ENCODE results near the gene PARP15.

Gene PARP15

GRCh38 chr3:122586098-122586497 lies 8.6 kb downstream of the PARP15 start:
- TF ChIP-seq POLR2AphosphoS5 (IDR thresholded peaks at IDR 0.05; ENCODE audit: low read depth, low read length) (no peak), POLR2A (IDR thresholded peaks at IDR 0.05; ENCODE audit: low read depth, low read length) (no peak), SPI1 (IDR thresholded peaks at IDR 0.05; ENCODE audit: low read depth, low read length) (no peak), TAF1 (IDR thresholded peaks at IDR 0.05; ENCODE audit: low read depth, low read length) (no peak), POU2F2 (IDR thresholded peaks at IDR 0.05; ENCODE audit: low read depth, low read length) (no peak), PAX5 (IDR thresholded peaks at IDR 0.05; ENCODE audit: insufficient read depth, low read length, severe bottlenecking) (no peak)
- FAIRE-seq, result no peak
- no peak for DNase-seq (ENCODE audit: insufficient read length, low spot score)

GRCh38 chr3:122586773-122587485 lies 9.5 kb downstream of the PARP15 start:
- DNase-seq (ENCODE audit: insufficient read length, low spot score), result no peak
- peak; percentile 52 for FAIRE-seq
- TF ChIP-seq POLR2AphosphoS5 (IDR thresholded peaks at IDR 0.05; ENCODE audit: low read depth, low read length) (no peak), POU2F2 (IDR thresholded peaks at IDR 0.05; ENCODE audit: low read depth, low read length) (no peak), TAF1 (IDR thresholded peaks at IDR 0.05; ENCODE audit: low read depth, low read length) (no peak), SPI1 (IDR thresholded peaks at IDR 0.05; ENCODE audit: low read depth, low read length) (no peak), PAX5 (IDR thresholded peaks at IDR 0.05; ENCODE audit: insufficient read depth, low read length, severe bottlenecking) (no peak), POLR2A (IDR thresholded peaks at IDR 0.05; ENCODE audit: low read depth, low read length) (no peak)

GRCh38 chr3:122587572-122587971 lies 10.1 kb downstream of the PARP15 start:
- FAIRE-seq, result peak; percentile 33
- TF ChIP-seq TAF1 (IDR thresholded peaks at IDR 0.05; ENCODE audit: low read depth, low read length), result no peak
- no peak for TF ChIP-seq PAX5 (IDR thresholded peaks at IDR 0.05; ENCODE audit: insufficient read depth, low read length, severe bottlenecking)
- TF ChIP-seq POLR2AphosphoS5 (IDR thresholded peaks at IDR 0.05; ENCODE audit: low read depth, low read length), result no peak
- no peak for TF ChIP-seq POLR2A (IDR thresholded peaks at IDR 0.05; ENCODE audit: low read depth, low read length)
- TF ChIP-seq SPI1 (IDR thresholded peaks at IDR 0.05; ENCODE audit: low read depth, low read length), result no peak
- TF ChIP-seq POU2F2 (IDR thresholded peaks at IDR 0.05; ENCODE audit: low read depth, low read length), result no peak
- no peak for DNase-seq (ENCODE audit: insufficient read length, low spot score)

DNA sequence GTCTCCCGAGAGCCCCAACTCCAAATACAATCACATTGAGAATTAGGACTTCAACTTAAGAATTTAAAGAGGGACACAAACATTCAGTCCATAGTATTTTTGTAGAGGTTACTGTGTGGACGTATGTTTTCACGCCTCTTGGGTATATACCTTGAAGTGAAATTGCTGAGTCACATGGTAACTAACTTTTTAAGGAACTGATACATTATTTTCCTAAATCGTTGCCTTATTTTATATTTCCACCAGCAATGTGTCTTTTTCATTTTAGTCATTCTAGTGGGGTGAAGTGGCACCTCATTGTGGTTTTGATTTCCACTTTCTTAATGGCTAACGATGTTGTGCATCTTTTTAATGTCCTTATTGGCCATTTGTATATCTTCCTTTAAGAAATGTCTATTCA lies 11.8 kb downstream of the PARP15 start:
- DNase-seq (ENCODE audit: insufficient read length, low spot score) (no peak), FAIRE-seq (peak; percentile 28)
- TF ChIP-seq POLR2AphosphoS5 (IDR thresholded peaks at IDR 0.05; ENCODE audit: low read depth, low read length) (no peak), TAF1 (IDR thresholded peaks at IDR 0.05; ENCODE audit: low read depth, low read length) (no peak), SPI1 (IDR thresholded peaks at IDR 0.05; ENCODE audit: low read depth, low read length) (peak; percentile 91), PAX5 (IDR thresholded peaks at IDR 0.05; ENCODE audit: insufficient read depth, low read length, severe bottlenecking) (no peak), POLR2A (IDR thresholded peaks at IDR 0.05; ENCODE audit: low read depth, low read length) (no peak), POU2F2 (IDR thresholded peaks at IDR 0.05; ENCODE audit: low read depth, low read length) (no peak)

DNA sequence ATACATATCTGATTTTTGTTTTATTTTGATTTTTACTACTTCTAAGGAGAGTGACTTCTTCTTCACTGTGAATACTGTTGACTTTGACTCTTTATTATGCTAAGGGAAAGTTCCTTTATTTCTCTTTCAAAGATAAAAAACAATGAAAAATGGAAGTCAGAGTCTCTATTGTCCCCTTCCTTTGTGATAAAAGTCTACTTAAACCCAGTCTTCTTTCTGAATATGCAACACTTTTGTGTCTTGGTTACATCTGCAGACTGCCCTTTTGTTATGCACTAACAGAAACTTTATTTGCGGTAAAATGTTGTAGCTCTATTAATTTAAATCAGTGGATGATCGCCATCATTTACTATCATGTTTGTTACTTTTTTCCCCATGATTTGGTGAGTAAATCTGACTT lies 13.2 kb downstream of the PARP15 start:
- FAIRE-seq, result no peak
- TF ChIP-seq POLR2AphosphoS5 (IDR thresholded peaks at IDR 0.05; ENCODE audit: low read depth, low read length) (no peak), SPI1 (IDR thresholded peaks at IDR 0.05; ENCODE audit: low read depth, low read length) (no peak), PAX5 (IDR thresholded peaks at IDR 0.05; ENCODE audit: insufficient read depth, low read length, severe bottlenecking) (no peak), POLR2A (IDR thresholded peaks at IDR 0.05; ENCODE audit: low read depth, low read length) (no peak), TAF1 (IDR thresholded peaks at IDR 0.05; ENCODE audit: low read depth, low read length) (no peak), POU2F2 (IDR thresholded peaks at IDR 0.05; ENCODE audit: low read depth, low read length) (no peak)
- DNase-seq (ENCODE audit: insufficient read length, low spot score), result no peak

DNA sequence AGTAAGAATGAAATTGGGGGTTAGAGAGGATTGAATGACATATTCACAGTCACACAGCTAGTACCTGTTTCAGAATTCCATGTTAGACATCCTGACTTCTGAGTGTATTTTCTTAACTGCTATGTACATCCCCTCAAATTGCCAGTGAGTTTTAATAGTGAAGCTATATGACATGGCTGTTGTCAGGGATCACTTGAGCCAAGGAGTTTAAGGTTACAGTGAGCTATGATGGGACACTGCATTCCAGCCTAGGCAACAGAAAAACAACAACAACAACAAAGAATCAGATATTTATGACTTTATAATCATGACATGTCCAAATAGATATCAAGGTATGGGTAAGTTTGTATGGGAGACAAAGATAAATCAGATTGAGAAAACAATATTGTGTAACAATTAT lies 16.6 kb downstream of the PARP15 start:
- no peak for DNase-seq (ENCODE audit: insufficient read length, low spot score)
- no peak for TF ChIP-seq POLR2A (IDR thresholded peaks at IDR 0.05; ENCODE audit: low read depth, low read length)
- no peak for TF ChIP-seq PAX5 (IDR thresholded peaks at IDR 0.05; ENCODE audit: insufficient read depth, low read length, severe bottlenecking)
- no peak for TF ChIP-seq SPI1 (IDR thresholded peaks at IDR 0.05; ENCODE audit: low read depth, low read length)
- no peak for FAIRE-seq

DNA sequence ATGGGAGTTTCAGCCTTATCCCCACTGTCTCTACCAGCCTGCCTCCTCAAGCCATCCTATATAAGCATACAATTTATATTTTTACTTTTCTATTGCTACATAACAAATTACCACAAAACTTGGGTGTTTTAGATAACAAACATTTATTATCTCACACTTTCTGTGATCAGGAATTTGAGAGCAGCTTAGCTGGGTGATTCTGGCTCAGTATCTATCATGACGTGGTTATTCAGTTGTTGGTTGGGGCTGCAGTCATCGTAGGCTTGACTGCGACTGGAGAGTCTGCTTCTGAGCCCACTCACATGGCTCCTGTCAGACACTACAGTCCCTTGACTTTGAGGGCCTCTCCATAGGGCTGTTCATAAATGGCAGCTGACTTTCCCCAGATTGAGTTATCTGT lies 20.7 kb downstream of the PARP15 start:
- DNase-seq (ENCODE audit: insufficient read length, low spot score) (no peak), FAIRE-seq (no peak)
- TF ChIP-seq POLR2A (IDR thresholded peaks at IDR 0.05; ENCODE audit: low read depth, low read length), result no peak
- no peak for TF ChIP-seq PAX5 (IDR thresholded peaks at IDR 0.05; ENCODE audit: insufficient read depth, low read length, severe bottlenecking)
- no peak for TF ChIP-seq TAF1 (IDR thresholded peaks at IDR 0.05; ENCODE audit: low read depth, low read length)
- no peak for TF ChIP-seq POLR2AphosphoS5 (IDR thresholded peaks at IDR 0.05; ENCODE audit: low read depth, low read length)
- TF ChIP-seq POU2F2 (IDR thresholded peaks at IDR 0.05; ENCODE audit: low read depth, low read length), result no peak
- TF ChIP-seq SPI1 (IDR thresholded peaks at IDR 0.05; ENCODE audit: low read depth, low read length), result no peak

- FAIRE-seq (no peak), DNase-seq (ENCODE audit: insufficient read length, low spot score) (no peak)
- TF ChIP-seq PAX5 (IDR thresholded peaks at IDR 0.05; ENCODE audit: insufficient read depth, low read length, severe bottlenecking) (no peak), SPI1 (IDR thresholded peaks at IDR 0.05; ENCODE audit: low read depth, low read length) (0 out of 2 replicates have a peak, but pooled peaks have one; percentile 8)
Measured at GRCh38 chr3:122598556-122598955, 21.1 kb downstream of the PARP15 start.

GRCh38 chr3:122602011-122602710 lies 24.7 kb downstream of the PARP15 start:
- peak; percentile 73 for FAIRE-seq
- DNase-seq (ENCODE audit: insufficient read length, low spot score), result no peak
- no peak for TF ChIP-seq TAF1 (IDR thresholded peaks at IDR 0.05; ENCODE audit: low read depth, low read length)
- no peak for TF ChIP-seq SPI1 (IDR thresholded peaks at IDR 0.05; ENCODE audit: low read depth, low read length)
- no peak for TF ChIP-seq POU2F2 (IDR thresholded peaks at IDR 0.05; ENCODE audit: low read depth, low read length)
- no peak for TF ChIP-seq POLR2AphosphoS5 (IDR thresholded peaks at IDR 0.05; ENCODE audit: low read depth, low read length)
- TF ChIP-seq POLR2A (IDR thresholded peaks at IDR 0.05; ENCODE audit: low read depth, low read length), result no peak
- TF ChIP-seq PAX5 (IDR thresholded peaks at IDR 0.05; ENCODE audit: insufficient read depth, low read length, severe bottlenecking), result no peak

Data from GM12891 (cell line).